Measurements from ENCODE around the gene KHDRBS2. TPM values are rescaled to one million over a fixed set of nuclear protein-coding genes. Genes with fewer than 3 reads are reported as not detected.

KHDRBS2 gene
- total RNA-seq, 1 donor from 2014 or later: not detected

DNA sequence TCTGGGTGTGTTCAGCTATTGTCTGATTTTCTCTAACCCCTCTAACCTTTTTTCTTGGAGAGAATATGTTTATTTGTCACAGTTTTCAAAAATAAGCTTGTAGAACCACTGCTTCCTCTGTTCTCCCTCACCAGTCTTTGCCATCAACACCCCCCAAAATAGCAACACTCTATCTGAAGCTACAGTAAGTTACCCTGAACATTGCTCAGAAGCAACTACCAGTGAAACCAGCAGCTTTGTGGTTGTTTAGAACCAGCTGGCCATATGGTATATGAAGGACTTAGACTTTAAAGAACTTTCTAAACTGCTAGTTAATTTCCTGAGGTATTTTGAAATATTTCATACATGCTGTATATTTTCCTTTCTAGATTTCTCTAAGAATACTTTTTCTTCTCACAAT, 242.9 kb downstream of the KHDRBS2 start:
- peaks cover 8% of the 10 kb centered on the region for H3K9me3 Mint-ChIP-seq (ENCODE audit: unreplicated experiment)
- no peaks in the 10 kb centered on the region for H3K27me3 Mint-ChIP-seq (ENCODE audit: unreplicated experiment)
- no peak for DNase-seq (ENCODE audit: extremely low spot score, unreplicated experiment)
- H3K36me3 Mint-ChIP-seq (ENCODE audit: unreplicated experiment): no peaks in the 10 kb centered on the region
- no peaks in the 10 kb centered on the region for H3K4me1 Mint-ChIP-seq (ENCODE audit: unreplicated experiment)
- H3K27ac Mint-ChIP-seq (ENCODE audit: unreplicated experiment): no peak overlapping the region
- H3K4me3 Mint-ChIP-seq (ENCODE audit: unreplicated experiment): no peak overlapping the region
- TF ChIP-seq, protein P1, sequence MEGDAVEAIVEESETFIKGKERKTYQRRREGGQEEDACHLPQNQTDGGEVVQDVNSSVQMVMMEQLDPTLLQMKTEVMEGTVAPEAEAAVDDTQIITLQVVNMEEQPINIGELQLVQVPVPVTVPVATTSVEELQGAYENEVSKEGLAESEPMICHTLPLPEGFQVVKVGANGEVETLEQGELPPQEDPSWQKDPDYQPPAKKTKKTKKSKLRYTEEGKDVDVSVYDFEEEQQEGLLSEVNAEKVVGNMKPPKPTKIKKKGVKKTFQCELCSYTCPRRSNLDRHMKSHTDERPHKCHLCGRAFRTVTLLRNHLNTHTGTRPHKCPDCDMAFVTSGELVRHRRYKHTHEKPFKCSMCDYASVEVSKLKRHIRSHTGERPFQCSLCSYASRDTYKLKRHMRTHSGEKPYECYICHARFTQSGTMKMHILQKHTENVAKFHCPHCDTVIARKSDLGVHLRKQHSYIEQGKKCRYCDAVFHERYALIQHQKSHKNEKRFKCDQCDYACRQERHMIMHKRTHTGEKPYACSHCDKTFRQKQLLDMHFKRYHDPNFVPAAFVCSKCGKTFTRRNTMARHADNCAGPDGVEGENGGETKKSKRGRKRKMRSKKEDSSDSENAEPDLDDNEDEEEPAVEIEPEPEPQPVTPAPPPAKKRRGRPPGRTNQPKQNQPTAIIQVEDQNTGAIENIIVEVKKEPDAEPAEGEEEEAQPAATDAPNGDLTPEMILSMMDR (IDR thresholded peaks at IDR 0.05): no peak

DNA sequence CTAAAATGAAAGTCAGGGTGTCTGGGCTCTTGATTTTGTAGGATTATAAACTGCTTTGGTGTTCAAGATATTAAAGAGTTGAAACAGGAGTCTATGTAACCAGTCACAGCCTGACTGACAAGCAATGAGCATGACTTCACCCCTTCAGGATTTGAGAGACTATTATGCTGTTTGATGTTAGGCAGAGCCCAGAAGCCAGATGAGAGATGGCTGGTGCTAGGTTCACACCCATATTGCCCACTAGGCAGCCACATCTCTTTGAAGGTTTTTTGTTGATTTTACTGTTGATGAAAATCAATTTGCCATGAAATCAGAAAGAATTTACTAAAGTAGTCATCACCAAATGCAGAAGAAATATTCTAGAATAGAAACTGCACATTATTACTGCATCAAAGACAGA, 243.6 kb downstream of the KHDRBS2 start:
- Mint-ChIP-seq H3K4me3 (ENCODE audit: unreplicated experiment) (no peak overlapping the region), H3K36me3 (ENCODE audit: unreplicated experiment) (no peaks in the 10 kb centered on the region), H3K27ac (ENCODE audit: unreplicated experiment) (no peak overlapping the region), H3K27me3 (ENCODE audit: unreplicated experiment) (no peaks in the 10 kb centered on the region), H3K9me3 (ENCODE audit: unreplicated experiment) (peaks cover 8% of the 10 kb centered on the region), H3K4me1 (ENCODE audit: unreplicated experiment) (no peaks in the 10 kb centered on the region)
- no peak for DNase-seq (ENCODE audit: extremely low spot score, unreplicated experiment)
- TF ChIP-seq, protein P1 (IDR thresholded peaks at IDR 0.05): no peak

DNA sequence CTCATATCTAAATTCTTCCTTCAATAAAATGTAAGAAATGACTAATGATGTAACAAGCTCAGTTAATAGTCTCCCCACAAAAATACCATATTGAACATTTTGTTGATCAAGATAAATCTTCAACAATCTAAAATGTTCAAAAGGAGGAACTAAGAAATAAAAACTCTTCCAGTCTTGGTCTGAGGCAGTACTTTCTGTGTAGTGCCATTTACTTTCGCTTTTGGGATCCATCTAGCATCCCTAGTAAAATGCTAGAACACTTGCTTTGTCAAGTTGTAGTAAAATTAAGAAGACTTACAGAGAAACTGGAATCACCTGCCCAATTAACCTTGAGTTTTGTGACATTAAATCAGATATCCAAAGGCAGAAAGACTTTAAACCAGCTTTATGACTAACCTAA, 246.4 kb downstream of the KHDRBS2 start:
- Mint-ChIP-seq H3K9me3 (ENCODE audit: unreplicated experiment) (peaks cover 19% of the 10 kb centered on the region), H3K4me3 (ENCODE audit: unreplicated experiment) (no peak overlapping the region), H3K36me3 (ENCODE audit: unreplicated experiment) (no peaks in the 10 kb centered on the region), H3K4me1 (ENCODE audit: unreplicated experiment) (no peaks in the 10 kb centered on the region), H3K27me3 (ENCODE audit: unreplicated experiment) (no peaks in the 10 kb centered on the region), H3K27ac (ENCODE audit: unreplicated experiment) (no peak overlapping the region)
- DNase-seq (ENCODE audit: extremely low spot score, unreplicated experiment): no peak
- TF ChIP-seq, protein P1 (IDR thresholded peaks at IDR 0.05): no peak

DNA sequence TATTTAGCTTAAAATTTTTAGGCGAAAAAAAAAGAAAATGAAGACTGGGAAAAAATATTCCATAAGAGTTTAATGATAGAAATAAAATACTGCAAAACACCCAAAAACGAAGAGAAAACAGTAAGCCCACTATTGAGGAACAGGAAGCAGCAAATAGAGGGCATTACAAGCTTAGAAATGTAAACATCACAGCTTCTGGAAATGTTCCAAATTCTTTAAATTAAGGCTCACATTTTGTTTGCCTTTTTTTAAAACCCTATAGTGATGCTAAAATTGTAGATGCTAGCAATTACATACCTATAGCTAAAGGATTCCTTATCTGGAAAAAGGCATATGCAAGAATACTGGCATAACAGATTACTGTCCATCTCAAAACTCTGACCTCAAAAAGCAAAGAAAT, 248.6 kb downstream of the KHDRBS2 start:
- H3K4me3 Mint-ChIP-seq (ENCODE audit: unreplicated experiment): no peak overlapping the region
- H3K9me3 Mint-ChIP-seq (ENCODE audit: unreplicated experiment): peaks cover 34% of the 10 kb centered on the region
- TF ChIP-seq, protein P1 (IDR thresholded peaks at IDR 0.05): no peak
- no peaks in the 10 kb centered on the region for H3K36me3 Mint-ChIP-seq (ENCODE audit: unreplicated experiment)
- no peak overlapping the region for H3K27ac Mint-ChIP-seq (ENCODE audit: unreplicated experiment)
- no peak for DNase-seq (ENCODE audit: extremely low spot score, unreplicated experiment)
- no peaks in the 10 kb centered on the region for H3K27me3 Mint-ChIP-seq (ENCODE audit: unreplicated experiment)
- H3K4me1 Mint-ChIP-seq (ENCODE audit: unreplicated experiment): no peaks in the 10 kb centered on the region

DNA sequence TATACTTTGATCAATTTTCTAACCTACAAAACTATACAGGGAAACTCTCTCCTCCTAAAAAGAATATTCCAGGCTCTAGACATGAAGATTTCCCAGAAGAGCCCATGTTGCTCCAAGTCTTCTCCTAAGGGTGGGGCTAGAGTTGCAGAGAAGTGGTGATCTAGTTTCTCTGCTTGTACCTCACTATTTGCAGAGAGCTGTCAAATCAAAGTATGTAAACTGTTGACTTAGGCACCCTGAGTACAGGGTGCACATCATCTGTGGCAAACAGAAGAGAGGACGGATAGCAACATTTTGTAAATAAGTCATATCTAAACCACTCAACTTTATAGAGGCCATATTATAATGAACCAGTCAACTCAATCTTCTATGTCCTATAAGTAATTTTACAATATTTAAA, 250.1 kb downstream of the KHDRBS2 start:
- no peak overlapping the region for H3K27ac Mint-ChIP-seq (ENCODE audit: unreplicated experiment)
- H3K27me3 Mint-ChIP-seq (ENCODE audit: unreplicated experiment): no peaks in the 10 kb centered on the region
- TF ChIP-seq, protein P1 (IDR thresholded peaks at IDR 0.05): no peak

More for the DNA sequence above, 250.1 kb downstream of the KHDRBS2 start:
- Mint-ChIP-seq H3K9me3 (ENCODE audit: unreplicated experiment) (peaks cover 34% of the 10 kb centered on the region), H3K4me1 (ENCODE audit: unreplicated experiment) (no peaks in the 10 kb centered on the region), H3K36me3 (ENCODE audit: unreplicated experiment) (no peaks in the 10 kb centered on the region), H3K4me3 (ENCODE audit: unreplicated experiment) (no peak overlapping the region)
- DNase-seq (ENCODE audit: extremely low spot score, unreplicated experiment): no peak
